Ectodermal cell (in vitro differentiated cells): ENCODE data around the gene HACD4.
"Not testable (repeated sequence)": the region's sequence is repeated elsewhere in the genome, so short reads cannot be mapped to it uniquely, and the experiment has no call there.

ENCODE experiments used
- H3K27ac ChIP-seq: 2 replicates; pipeline ENCODE4 v1.7.0; 2013; ENCODE audit warnings: mild to moderate bottlenecking, low read depth, low read length; ENCODE audit not compliant: insufficient read depth, poor library complexity, severe bottlenecking
- H3K27me3 ChIP-seq: 2 replicates; pipeline ENCODE4 v1.7.0; 2013; ENCODE audit warnings: mild to moderate bottlenecking, low read length; ENCODE audit not compliant: insufficient read depth, control insufficient read depth, poor library complexity, severe bottlenecking
- H3K36me3 ChIP-seq: one replicate; pipeline ENCODE4 v1.7.0; 2013; ENCODE audit warnings: low read length; ENCODE audit not compliant: control insufficient read depth, insufficient read depth
- H3K4me1 ChIP-seq: one replicate; pipeline ENCODE4 v1.7.0; 2013; ENCODE audit warnings: low read length; ENCODE audit not compliant: control insufficient read depth, insufficient read depth
- H3K4me3 ChIP-seq: 2 replicates; pipeline ENCODE4 v1.7.0; 2013; ENCODE audit warnings: low read depth, low read length, control low read depth; ENCODE audit not compliant: insufficient read depth
- H3K9me3 ChIP-seq: 2 replicates; pipeline ENCODE4 v1.7.0; 2013; ENCODE audit warnings: mild to moderate bottlenecking, low read length, moderate library complexity; ENCODE audit not compliant: control insufficient read depth
- WGBS, 2 experiments: methylation state at CpG; one replicate each; pipeline ENCODE4 v1.1.7; 2013; ENCODE audit warnings: missing lambda C conversion rate in 2 of 2; 5-methylcytosine and 5-hydroxymethylcytosine counted together

HACD4 gene

DNA sequence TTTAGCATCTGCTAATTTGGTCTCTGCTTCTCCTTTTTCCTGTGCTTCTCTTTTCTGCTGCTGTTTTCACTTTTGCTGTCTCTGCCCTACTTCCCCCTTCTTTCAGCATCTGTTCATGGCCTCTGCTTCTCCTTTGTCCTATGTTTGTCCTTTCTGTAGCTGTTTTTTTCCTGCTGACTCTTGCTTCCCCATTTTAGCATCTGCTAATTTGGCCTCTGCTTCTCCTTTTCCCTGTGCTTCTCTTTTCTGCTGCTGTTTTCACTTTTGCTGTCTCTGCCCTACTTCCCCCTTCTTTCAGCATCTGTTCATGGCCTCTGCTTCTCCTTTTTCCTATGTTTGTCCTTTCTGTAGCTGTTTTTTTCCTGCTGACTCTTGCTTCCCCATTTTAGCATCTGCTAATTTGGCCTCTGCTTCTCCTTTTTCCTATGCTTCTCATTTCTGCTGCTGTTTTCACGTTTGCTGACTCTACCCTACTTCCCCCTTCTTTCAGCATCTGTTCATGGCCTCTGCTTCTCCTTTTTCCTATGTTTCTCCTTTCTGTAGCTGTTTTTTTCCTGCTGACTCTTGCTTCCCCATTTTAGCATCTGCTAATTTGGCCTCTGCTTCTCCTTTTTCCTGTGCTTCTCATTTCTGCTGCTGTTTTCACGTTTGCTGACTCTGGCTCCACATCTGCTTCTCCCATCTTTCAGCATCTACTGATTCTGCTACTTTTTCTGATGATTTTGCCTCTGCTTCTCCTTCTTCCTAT, 57.1 kb downstream of the HACD4 start:
- H3K27me3 ChIP-seq, H3K36me3 ChIP-seq, H3K4me3 ChIP-seq, H3K4me1 ChIP-seq, H3K9me3 ChIP-seq, H3K27ac ChIP-seq: not testable (repeated sequence)
- WGBS, 2 experiments: 83 to 90% methylated on average over 2 of the region's 2 CpGs

DNA sequence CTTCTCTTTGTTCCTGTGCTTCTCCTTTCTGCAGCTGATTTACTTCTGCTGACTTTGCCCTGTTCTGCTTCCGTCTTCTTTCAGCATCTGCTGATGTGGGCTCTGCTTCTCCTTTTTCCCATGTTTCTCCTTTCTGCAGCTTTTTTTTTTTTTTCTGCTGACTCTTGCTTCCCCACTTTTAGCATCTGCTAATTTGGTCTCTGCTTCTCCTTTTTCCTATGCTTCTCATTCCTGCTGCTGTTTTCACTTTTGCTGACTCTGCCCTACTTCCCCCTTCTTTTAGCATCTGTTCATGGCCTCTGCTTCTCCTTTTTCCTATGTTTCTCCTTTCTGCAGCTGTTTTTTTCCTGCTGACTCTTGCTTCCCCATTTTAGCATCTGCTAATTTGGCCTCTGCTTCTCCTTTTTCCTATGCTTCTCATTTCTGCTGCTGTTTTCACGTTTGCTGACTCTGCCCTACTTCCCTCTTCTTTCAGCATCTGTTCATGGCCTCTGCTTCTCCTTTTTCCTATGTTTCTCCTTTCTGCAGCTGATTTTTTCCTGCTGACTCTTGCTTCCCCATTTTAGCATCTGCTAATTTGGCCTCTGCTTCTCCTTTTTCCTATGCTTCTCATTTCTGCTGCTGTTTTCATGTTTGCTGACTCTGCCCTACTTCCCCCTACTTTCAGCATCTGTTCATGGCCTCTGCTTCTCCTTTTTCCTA, 58.0 kb downstream of the HACD4 start:
- H3K27me3 ChIP-seq, H3K27ac ChIP-seq, H3K36me3 ChIP-seq, H3K4me1 ChIP-seq, H3K9me3 ChIP-seq, H3K4me3 ChIP-seq: not testable (repeated sequence)
- 91 to 93% methylated on average over 2 of the region's 2 CpGs for whole genome bisulfite sequencing, 2 experiments

DNA sequence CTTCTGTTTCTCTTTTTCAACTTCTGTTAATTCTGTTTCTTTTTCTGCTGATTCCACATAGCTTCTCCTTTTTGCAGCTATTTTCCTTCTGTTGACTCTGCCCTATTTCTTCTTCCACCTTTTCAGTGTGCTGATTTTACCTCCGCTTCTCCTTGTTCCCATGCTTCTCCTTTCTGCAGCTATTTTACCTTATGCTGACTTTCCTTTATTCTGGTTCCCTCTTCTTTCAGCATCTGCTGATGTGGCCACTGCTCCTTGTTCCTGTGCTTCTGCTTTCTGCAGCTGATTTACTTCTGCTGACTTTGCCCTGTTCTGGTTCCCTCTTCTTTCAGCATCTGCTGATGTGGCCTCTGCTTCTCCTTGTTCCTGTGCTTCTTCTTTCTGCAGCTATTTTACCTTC, 58.8 kb downstream of the HACD4 start:
- no peak overlapping the region for H3K4me3 ChIP-seq
- H3K36me3 ChIP-seq: no peaks in the 10 kb centered on the region
- no peak overlapping the region for H3K27ac ChIP-seq
- no peaks in the 10 kb centered on the region for H3K4me1 ChIP-seq
- 95 to 96% methylated on average over 1 of the region's 1 CpG for WGBS, 2 experiments
- no peaks in the 10 kb centered on the region for H3K9me3 ChIP-seq
- H3K27me3 ChIP-seq: no peaks in the 10 kb centered on the region

DNA sequence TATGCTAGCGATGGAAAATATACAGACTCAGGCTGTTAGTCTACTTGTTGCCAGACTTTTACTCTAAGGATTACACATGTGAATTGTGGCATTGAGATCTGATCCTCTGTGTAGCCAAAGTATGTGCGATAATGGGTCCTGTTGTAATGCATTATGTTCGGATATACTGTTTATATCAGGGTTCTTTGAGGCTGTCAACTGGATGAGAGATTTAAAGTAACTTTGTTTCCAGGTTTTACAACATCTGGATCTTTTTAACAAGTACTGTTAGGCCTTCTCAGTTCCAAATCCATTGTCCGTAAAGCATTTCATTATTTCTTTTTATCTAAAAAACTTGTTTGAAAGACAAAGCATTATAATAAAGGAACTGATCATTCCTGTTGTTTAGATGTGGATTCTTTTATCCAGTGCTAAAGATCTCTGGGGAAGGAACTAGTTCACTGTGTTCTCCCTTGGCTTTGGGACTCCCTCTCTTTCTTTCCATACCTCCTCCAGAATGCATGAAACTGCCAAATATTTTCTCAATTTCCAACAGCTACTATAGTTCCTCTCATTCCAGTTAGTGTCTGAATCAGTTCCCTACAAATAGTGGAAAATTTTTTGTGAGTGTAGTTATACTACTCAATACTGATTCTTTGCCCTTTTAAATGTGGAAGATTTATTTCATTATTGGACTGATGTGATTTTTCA, 68.8 kb downstream of the HACD4 start:
- H3K4me1 ChIP-seq: no peaks in the 10 kb centered on the region

DNA sequence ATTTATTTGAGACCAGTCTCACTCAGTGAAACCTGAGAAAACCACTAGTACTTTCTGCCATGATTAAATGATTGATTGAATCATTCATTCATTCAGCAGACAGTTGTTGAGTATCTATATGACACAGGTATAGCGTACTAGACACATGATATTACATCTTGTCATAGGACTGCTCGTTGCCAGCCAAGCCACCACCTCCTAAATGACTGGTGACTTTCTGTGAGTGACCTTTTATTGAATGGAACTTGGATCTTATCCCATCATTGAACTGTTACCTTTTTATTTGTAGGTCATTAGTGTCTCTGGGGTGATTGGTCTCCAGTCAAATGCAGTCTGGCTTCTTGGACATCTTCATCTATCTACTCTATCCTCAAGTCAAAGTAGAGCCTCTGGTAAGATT, 80.7 kb downstream of the HACD4 start:
- no peaks in the 10 kb centered on the region for H3K27me3 ChIP-seq
- H3K4me3 ChIP-seq: no peak overlapping the region
- 98 to 100% methylated on average over 2 of the region's 2 CpGs for WGBS, 2 experiments
- H3K36me3 ChIP-seq: no peaks in the 10 kb centered on the region
- no peaks in the 10 kb centered on the region for H3K4me1 ChIP-seq
- no peak overlapping the region for H3K27ac ChIP-seq
- no peaks in the 10 kb centered on the region for H3K9me3 ChIP-seq

More for the DNA sequence above, 68.8 kb downstream of the HACD4 start:
- 96 to 99% methylated on average over 3 of the region's 4 CpGs for WGBS, 2 experiments
- Histone ChIP-seq H3K27me3 (no peaks in the 10 kb centered on the region), H3K4me3 (no peak overlapping the region), H3K9me3 (no peaks in the 10 kb centered on the region), H3K27ac (no peak overlapping the region), H3K36me3 (no peaks in the 10 kb centered on the region)
